Stomach smooth muscle (tissue), 2 donors: Measurements from ENCODE around the gene ANXA11.
A peak's percentile ranks its signal among the peaks of the same experiment; 100 is the strongest.
"Not testable (repeated sequence)": the region's sequence is repeated elsewhere in the genome, so short reads cannot be mapped to it uniquely, and the experiment has no call there.

Experiments
- H3K27ac ChIP-seq: one replicate; pipeline ENCODE4 v1.7.0; 2013; ENCODE audit warnings: mild to moderate bottlenecking, low read length, inconsistent platforms
- H3K27me3 ChIP-seq, 2 donors: one replicate each; pipeline ENCODE4 v1.7.0; 2013; ENCODE audit warnings: low read length in 2 of 2; ENCODE audit not compliant: insufficient read depth in 2 of 2, control insufficient read depth in 1 of 2
- H3K36me3 ChIP-seq, 2 donors: one replicate each; pipeline ENCODE4 v1.7.0; 2013; ENCODE audit warnings: low read length in 2 of 2; ENCODE audit not compliant: control insufficient read depth in 2 of 2, insufficient read depth in 2 of 2
- H3K4me1 ChIP-seq: one replicate; pipeline ENCODE4 v1.7.0; 2013; ENCODE audit warnings: low read length; ENCODE audit not compliant: control insufficient read depth, insufficient read depth
- H3K4me3 ChIP-seq, 2 donors: one replicate each; pipeline ENCODE4 v1.7.0; 2013; ENCODE audit warnings: low read length in 2 of 2
- H3K9ac ChIP-seq, 2 donors: one replicate each; pipeline ENCODE4 v1.7.0; 2013; ENCODE audit warnings: low read length in 2 of 2, mild to moderate bottlenecking in 1 of 2
- H3K9me3 ChIP-seq, 2 donors: one replicate each; pipeline ENCODE4 v1.7.0; 2013; ENCODE audit warnings: low read length in 2 of 2; ENCODE audit not compliant: control insufficient read depth in 2 of 2
- donor health status: healthy.
- donor health status: Pancreatic carcinoma.

The ANXA11 gene

GRCh38 chr10:80205477-80206276 is at the start of gene ANXA11:
Gene ANXA11 (minus strand): TSS chr10:80205537. CDS start chr10:80172861, 32,676 bp downstream.
- H3K9me3 ChIP-seq = no peaks in the 10 kb centered on the region
- peak within 1 kb of the TSS; percentile 90 for H3K27ac ChIP-seq
- peak within 1 kb of the TSS; percentile 84 to 86 for H3K4me3 ChIP-seq
- no peaks in the 10 kb centered on the region for H3K27me3 ChIP-seq
- H3K9ac ChIP-seq = peak within 1 kb of the TSS; percentile 61 to 93
- H3K36me3 ChIP-seq = no peaks in the 10 kb centered on the region
- peaks cover 62% of the 10 kb centered on the region for H3K4me1 ChIP-seq

GRCh38 chr10:80254726-80255125 is 49.4 kb upstream of the ANXA11 start:
- H3K27ac ChIP-seq, H3K36me3 ChIP-seq, H3K4me1 ChIP-seq, H3K9me3 ChIP-seq, H3K9ac ChIP-seq, H3K27me3 ChIP-seq, H3K4me3 ChIP-seq: not testable (repeated sequence)

- not testable (repeated sequence) for H3K27ac ChIP-seq
Observed at GRCh38 chr10:80253963-80254271, 48.6 kb upstream of the ANXA11 start.

GRCh38 chr10:80253266-80253962 is 48.1 kb upstream of the ANXA11 start:
- H3K36me3 ChIP-seq = no peaks in the 10 kb centered on the region
- no peak overlapping the region for H3K27ac ChIP-seq
- no peaks in the 10 kb centered on the region for H3K9me3 ChIP-seq
- no peak overlapping the region for H3K4me3 ChIP-seq
- no peak overlapping the region for H3K9ac ChIP-seq
- no peaks in the 10 kb centered on the region for H3K4me1 ChIP-seq
- H3K27me3 ChIP-seq = no peaks in the 10 kb centered on the region

More at GRCh38 chr10:80253963-80254271, 48.6 kb upstream of the ANXA11 start:
- H3K9me3 ChIP-seq, H3K27me3 ChIP-seq, H3K36me3 ChIP-seq, H3K4me1 ChIP-seq, H3K4me3 ChIP-seq, H3K9ac ChIP-seq: not testable (repeated sequence)

- Histone ChIP-seq H3K36me3 (no peaks in the 10 kb centered on the region), H3K4me1 (no peaks in the 10 kb centered on the region), H3K9ac (no peak overlapping the region), H3K27ac (no peak overlapping the region), H3K27me3 (no peaks in the 10 kb centered on the region), H3K9me3 (no peaks in the 10 kb centered on the region), H3K4me3 (no peak overlapping the region)
Observed at GRCh38 chr10:80252296-80252887, 47.1 kb upstream of the ANXA11 start.

- not testable (repeated sequence) for H3K4me1 ChIP-seq, H3K4me3 ChIP-seq, H3K27ac ChIP-seq, H3K36me3 ChIP-seq, H3K27me3 ChIP-seq, H3K9me3 ChIP-seq, H3K9ac ChIP-seq
Observed at GRCh38 chr10:80251703-80252280, 46.5 kb upstream of the ANXA11 start.

GRCh38 chr10:80250399-80250798 is 45.1 kb upstream of the ANXA11 start:
- H3K27me3 ChIP-seq, H3K27ac ChIP-seq, H3K36me3 ChIP-seq, H3K4me3 ChIP-seq, H3K4me1 ChIP-seq, H3K9ac ChIP-seq, H3K9me3 ChIP-seq: not testable (repeated sequence)

- H3K9ac ChIP-seq, H3K9me3 ChIP-seq, H3K4me1 ChIP-seq, H3K27me3 ChIP-seq, H3K36me3 ChIP-seq, H3K4me3 ChIP-seq, H3K27ac ChIP-seq: not testable (repeated sequence)
Observed at GRCh38 chr10:80249906-80250305, 44.6 kb upstream of the ANXA11 start.

GRCh38 chr10:80247611-80248010 is 42.3 kb upstream of the ANXA11 start:
- H3K4me3 ChIP-seq = not testable (repeated sequence)

GRCh38 chr10:80244371-80244770 is 39.0 kb upstream of the ANXA11 start:
- not testable (repeated sequence) for H3K9me3 ChIP-seq, H3K4me1 ChIP-seq, H3K9ac ChIP-seq, H3K4me3 ChIP-seq, H3K27me3 ChIP-seq, H3K27ac ChIP-seq, H3K36me3 ChIP-seq

More at GRCh38 chr10:80247611-80248010, 42.3 kb upstream of the ANXA11 start:
- H3K27ac ChIP-seq, H3K27me3 ChIP-seq, H3K36me3 ChIP-seq, H3K9me3 ChIP-seq, H3K9ac ChIP-seq, H3K4me1 ChIP-seq: not testable (repeated sequence)

- H3K9me3 ChIP-seq, H3K4me3 ChIP-seq, H3K9ac ChIP-seq, H3K4me1 ChIP-seq, H3K27ac ChIP-seq, H3K27me3 ChIP-seq, H3K36me3 ChIP-seq: not testable (repeated sequence)
Observed at GRCh38 chr10:80242341-80242740, 37.0 kb upstream of the ANXA11 start.
